Stimulated activated naive CD4-positive, alpha-beta T cell treated with Interleukin-2 at 50 U/mL for 16 hours (primary cell): Measurements from ENCODE around the gene POLR3H.

ENCODE experiments used
- DNase-seq: peaks from one replicate; lab custom pipeline; 2025; lab: John Stamatoyannopoulos, UW

The POLR3H gene

DNA sequence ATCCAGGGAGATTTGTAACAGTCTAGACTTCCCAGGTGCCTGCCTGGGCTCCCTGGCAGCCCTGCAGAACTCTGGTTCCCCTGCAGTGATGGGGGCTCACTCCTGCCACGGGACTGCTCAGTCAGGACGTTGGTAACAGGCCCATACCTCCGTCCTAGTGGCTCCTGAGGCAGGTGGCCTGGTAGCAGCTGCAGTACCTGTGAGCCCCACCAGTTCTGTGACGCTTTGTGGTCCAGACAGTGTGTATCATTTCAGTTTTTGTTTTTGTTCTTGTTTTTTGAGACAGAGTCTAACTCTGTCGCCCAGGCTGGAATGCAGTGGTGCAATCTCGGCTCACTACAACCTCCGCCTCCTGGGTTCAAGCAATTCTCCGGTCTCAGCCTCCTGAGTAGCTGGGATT, 27.8 kb downstream of the POLR3H start:
- DNase-seq = no peak

DNA sequence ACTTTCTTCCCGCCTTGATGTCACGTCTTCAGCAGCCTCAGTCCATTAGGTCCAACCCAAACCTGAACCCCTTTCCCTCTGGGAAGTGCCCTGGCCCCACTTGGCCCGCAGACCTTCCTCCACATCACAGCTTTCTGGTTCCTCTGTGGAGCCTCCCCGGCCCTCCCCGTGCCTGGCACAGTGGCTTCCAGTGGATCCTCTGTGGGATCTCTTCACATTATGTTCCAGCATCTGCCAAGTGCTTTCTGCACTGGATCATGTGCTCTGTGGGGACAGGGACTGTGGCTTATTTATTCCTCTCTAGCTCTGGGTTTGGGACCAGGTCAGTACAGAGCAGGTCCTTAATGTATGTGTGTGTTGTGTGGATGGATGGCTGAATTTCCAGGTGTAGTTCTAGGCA, 30.9 kb downstream of the POLR3H start:
- DNase-seq = no peak

GRCh38 chr22:41512421-41513194, 31.7 kb downstream of the POLR3H start:
- no peak for DNase-seq

DNA sequence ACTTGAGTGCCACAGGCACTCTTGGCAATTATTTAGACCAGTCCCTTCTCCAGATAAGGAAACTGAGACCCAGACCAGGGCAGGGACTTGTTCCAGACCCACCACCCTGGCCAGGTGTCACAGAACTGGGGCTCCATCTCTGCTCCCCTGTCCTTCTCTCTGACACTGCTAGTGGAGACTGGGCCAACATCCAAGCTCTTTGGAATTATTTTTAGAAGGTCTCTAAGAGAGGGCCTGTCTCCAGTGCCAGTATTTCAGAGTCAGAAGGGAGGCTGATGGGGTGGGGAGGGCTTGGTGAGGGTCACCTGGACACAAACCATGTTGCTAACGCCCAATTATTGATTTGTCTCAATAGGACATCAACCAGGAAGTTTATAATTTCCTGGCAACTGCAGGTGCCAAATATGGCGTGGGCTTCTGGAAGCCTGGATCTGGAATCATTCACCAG, 32.7 kb downstream of the POLR3H start:
- DNase-seq = no peak

DNA sequence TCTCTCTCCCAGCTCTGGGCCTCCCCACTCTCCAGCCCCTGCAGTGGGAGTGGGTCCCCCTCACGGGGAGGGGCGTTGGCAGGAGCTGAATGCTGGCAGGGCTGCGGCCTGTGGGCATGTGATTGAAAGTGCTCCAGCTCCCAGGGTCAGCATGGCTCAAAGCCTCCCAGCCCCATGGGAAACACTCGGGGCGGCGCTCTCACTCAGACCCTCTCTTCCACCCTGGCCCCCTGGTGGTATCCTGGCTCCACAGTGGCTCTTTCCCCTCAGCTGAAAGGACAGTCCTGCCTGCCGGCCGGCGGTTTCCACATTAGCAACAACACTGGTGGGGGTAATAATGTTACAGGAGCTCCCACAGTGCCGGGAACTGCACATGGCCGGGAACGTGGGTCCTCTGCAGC, 35.5 kb downstream of the POLR3H start:
- no peak for DNase-seq

DNA sequence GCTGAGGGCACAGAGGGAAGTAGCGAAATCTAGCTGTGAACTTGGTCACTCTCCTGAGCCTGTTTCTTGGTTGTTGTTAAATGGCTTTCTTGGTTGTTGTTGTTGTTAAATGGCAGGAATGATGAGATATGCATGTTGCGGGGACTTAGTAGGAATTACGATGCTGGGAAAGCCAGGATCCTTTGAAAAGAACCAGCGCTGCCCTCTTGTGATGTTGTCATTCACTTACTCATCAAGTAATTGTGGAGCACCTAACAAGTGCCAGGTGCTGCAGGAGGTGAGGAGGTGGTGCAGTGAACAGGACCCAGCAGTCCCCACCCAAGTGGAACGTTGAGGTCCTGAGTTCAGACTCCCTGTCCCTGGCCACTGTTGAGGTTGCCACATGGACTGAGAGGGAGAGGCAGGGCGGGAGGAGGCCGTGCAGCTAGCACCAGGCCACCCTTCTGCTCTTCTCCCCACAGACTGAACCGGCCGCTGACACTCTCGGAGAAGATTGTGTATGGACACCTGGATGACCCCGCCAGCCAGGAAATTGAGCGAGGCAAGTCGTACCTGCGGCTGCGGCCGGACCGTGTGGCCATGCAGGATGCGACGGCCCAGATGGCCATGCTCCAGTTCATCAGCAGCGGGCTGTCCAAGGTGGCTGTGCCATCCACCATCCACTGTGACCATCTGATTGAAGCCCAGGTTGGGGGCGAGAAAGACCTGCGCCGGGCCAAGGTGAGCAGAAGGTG, 36.8 kb downstream of the POLR3H start:
- DNase-seq = no peak

DNA sequence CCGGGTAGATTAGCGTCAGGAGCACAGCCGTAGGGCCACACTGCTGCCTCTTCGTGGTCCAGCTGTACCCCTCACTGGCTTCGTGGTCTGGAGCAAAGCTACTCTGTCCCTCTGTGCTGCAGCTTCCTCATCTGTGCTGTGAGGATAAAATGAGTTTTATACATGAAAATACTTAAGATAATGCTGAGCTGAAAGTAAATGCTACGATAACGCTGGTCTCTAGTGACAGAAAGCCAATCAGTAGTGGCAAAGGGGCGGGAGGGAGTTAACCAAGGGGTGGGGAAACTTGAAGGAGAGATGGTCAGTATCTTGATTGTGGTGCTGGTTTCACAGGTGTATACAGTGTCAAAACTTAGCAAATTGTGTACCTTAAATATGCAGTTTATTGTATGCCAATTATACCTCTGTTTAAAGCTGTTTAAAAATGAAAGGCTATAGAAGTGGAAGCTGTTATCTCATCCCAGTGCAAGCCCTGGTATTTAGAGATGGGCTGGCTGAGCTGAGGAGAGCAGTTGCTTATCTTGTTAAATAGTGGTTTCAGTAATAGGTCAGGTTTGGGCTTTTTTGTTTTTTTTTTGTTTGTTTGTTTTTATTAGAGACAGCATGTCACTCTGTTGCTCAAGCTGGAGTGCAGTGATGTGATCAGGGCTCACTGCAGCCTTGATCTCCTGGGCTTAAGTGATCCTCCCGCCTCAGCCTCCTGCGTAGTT, 38.6 kb downstream of the POLR3H start:
- no peak for DNase-seq

- DNase-seq = no peak
Measured at GRCh38 chr22:41504816-41505215, 39.5 kb downstream of the POLR3H start.

- no peak for DNase-seq
Measured at GRCh38 chr22:41504397-41504796, 39.9 kb downstream of the POLR3H start.

DNA sequence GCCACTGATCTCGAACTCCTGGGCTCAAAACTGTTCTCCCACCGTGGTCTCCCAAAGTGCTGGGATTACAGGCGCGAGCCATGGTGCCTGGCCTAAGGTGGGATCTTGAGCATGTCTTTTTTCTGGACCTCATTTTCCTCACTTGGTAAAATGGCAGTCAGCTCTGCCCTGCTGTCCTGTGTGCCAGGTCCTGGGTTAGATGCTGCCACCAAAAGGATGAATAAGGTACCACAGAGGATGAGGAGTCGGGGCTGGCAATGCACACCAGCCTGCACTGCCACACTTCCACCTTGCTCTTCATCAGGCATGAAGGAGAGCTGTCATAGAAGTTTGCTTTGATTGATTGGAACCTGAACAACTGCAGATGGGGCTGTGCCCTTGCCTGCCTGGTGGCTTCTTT, 43.1 kb downstream of the POLR3H start:
- no peak for DNase-seq

GRCh38 chr22:41500303-41500702, 44.0 kb downstream of the POLR3H start:
- no peak for DNase-seq

- no peak for DNase-seq
Measured at GRCh38 chr22:41499624-41500280, 44.5 kb downstream of the POLR3H start.

DNA sequence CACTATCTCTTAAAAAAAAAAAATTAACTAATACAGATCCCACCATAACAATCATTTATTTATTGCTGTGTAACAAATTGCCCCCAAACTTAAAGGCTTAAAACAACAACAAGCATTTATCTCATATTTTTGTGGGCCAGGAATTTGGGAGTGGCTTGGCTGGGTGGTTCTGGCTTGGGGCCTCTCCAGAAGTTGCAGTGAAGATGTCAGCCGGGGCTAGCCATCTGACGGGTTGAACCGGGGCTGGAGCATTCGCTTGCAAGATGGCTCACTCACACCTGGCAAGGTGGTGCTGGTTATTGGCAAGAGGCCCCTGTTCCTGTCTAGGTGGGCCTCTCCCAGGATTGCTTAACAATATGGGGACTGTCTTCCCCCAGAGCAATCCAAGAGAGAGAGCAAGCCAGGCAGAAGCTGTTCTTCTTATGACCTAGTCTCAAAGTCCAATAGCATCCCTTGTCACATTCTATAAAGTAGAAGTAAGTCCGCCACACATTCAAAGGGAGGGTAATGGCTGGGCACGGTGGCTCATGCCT, 45.9 kb downstream of the POLR3H start:
- no peak for DNase-seq

GRCh38 chr22:41491374-41492100, 52.7 kb downstream of the POLR3H start:
- no peak for DNase-seq

- no peak for DNase-seq
Measured at GRCh38 chr22:41488596-41489385, 55.5 kb downstream of the POLR3H start.

- DNase-seq = no peak
Measured at GRCh38 chr22:41488076-41488475, 56.2 kb downstream of the POLR3H start.

DNA sequence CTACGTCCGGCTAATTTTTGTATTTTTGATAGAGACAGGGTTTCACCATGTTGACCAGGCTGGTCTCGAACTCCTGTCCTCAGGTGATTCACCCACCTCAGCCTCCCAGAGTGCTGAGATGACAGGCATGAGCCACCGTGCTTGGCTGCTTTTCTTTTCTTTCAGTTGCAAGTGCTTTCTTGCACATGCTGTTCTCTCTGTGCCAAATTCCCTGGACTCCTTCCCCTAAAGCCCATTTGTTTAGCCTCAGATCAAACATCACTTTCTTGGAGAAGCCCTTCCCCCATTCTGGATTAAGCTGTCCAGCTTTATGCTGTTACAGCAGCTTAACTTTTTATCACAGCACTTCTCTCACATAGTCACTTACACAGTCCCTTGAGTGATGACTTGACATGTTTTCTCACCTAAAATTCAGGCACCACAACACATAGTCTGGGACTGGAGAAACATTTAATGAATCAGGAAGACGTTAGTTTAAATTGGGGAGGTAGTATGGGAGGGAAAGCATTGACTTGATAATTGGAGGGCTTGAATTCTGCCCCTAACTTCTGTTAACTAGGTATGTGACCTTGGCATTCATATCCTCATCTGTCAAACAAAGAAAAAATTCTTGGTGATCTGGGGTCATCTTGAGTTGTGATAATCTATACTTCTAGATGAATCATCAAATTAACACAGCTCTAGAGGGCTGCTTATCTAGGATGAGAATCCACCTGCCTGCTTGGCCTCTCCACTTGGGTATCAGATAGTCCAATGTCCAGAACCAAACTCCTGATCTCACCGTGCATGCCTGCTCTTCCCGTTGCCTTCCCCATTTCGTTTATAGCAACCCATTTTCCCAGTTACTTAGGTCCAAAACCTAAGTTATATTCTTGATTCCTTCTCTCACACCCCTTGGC, 57.0 kb downstream of the POLR3H start:
- DNase-seq = no peak

GRCh38 chr22:41485033-41485432, 59.2 kb downstream of the POLR3H start:
- no peak for DNase-seq

DNA sequence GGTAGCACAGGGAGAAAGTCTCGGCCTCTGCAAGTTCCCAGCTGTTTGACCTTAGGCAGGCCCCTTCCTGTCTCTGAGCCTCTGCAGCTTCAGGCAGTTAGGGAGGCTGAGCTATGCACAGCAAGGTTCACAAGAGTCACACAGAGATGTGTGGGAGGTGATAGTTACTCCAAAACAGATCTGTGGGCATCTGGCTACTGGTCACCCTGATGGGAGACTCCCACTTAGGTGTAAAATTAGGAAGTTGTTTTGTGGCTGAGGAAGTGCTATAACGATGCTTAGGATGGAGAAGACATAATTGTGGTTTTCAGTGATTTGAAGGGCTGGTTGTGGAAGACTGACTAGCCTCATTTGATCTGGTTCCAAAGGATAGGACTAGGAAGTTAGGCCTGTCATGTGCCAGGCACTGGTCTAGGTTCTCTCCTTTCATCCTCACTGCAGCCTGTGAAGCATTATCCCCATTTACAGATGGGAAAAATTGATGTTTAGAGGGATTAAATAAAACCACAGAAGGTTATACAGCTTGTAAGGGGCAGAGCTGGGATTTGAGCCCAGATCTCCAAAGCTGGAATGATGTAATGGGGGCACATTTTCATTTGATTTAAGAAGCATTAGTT, 61.8 kb downstream of the POLR3H start:
- DNase-seq = no peak
